Measurements from ENCODE around the gene MADCAM1.

The MADCAM1 gene

DNA sequence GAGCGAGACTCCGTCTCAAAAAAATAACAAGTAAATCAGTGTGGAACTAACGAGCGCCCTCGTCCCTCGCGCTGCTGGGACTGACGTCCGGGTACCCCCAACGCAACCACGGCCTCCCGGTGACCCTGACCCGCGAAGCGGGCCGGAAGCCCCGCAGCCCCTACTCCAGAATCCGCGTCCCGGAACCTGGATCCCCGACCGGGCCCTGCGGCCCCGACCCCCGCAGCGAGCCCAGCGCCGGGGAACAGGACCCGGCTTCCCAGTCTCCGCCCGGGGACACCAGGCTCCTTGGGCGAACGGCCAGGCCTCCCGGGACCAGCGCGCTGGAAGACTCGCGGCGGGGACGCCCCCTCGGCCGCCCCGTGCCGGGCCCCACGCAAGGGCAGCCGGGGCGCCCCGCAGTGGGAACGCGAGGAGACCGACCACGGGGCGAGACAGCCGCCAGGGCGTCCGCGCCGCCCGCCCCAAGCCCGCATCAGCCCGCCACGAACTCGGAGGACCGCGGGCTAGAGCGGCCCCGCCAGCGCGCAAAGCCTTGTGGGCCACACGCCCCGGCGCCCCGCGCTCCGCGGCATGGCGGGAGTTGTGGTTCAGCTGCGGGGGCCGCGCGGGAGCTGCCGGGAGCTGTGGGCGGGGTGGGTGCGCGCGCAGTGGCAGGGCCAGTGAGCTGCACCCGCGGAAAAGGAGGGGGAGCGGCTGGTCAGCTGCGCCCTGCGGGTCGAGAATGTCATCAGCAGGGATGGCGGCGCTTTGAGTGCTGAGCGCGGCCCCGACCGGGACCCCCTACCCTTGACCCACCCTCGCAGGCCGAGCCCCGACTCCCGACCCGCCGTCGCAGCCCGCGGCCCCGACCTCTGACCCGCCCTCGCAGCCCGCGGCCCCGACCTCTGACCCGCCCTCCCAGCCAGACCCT lies 7.5 kb upstream of the MADCAM1 start:
- peaks cover 3% of the 10 kb centered on the region for H3K9me3 ChIP-seq (ENCODE audit: low read length)
- peaks cover 18% of the 10 kb centered on the region for H3K4me1 ChIP-seq (ENCODE audit: insufficient read depth, low read length)
- H3K4me3 ChIP-seq (ENCODE audit: low read length) = peak overlapping the region; percentile 78
- H2AFZ ChIP-seq (ENCODE audit: low read depth, low read length) = peak overlapping the region; percentile 81
- no peaks in the 10 kb centered on the region for H3K36me3 ChIP-seq (ENCODE audit: insufficient read depth, low read length)
- no peaks in the 10 kb centered on the region for H3K27me3 ChIP-seq (ENCODE audit: insufficient read depth, low read length)

DNA sequence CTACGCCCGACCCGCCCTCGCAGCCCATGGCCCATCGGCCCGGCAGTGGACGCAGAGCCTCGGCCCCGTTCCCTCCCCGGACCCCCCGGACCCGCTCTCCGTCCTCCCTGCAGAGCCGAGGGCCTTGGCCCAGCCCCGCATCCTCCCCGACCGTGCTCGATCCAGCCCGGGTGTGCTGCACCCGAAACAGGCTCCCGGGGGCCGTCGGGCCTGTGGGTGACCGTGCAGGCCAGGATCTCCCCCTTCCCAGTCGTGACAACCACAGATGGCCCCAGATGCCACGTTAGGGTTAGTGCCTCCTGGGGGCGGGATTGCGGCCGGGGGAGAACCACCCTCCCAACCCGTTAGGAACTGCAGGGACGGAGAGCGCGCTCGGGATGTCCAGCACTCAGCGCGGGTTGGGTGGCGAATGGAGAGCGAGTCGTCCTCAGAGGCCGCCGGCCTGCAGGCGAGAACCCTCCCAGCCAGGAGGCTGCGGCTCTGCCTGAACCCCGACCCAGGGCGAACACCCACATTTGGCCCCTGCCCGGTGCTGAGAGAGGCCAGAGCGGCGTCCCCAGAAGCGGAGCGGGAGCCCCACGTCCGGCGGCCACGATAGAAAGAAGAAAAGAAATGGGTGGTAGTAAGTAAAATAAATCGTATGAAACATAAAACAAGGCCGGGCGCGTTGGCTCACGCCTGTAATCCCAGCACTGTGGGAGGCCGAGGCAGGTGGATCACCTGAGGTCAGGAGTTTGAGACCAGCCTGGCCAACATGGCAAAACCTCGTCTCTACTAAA lies 6.7 kb upstream of the MADCAM1 start:
- Histone ChIP-seq H3K27me3 (ENCODE audit: insufficient read depth, low read length) (no peaks in the 10 kb centered on the region), H3K4me3 (ENCODE audit: low read length) (peak overlapping the region; percentile 78), H3K36me3 (ENCODE audit: insufficient read depth, low read length) (no peaks in the 10 kb centered on the region), H3K4me1 (ENCODE audit: insufficient read depth, low read length) (peaks cover 18% of the 10 kb centered on the region), H2AFZ (ENCODE audit: low read depth, low read length) (peak overlapping the region; percentile 39), H3K9me3 (ENCODE audit: low read length) (peaks cover 3% of the 10 kb centered on the region)

DNA sequence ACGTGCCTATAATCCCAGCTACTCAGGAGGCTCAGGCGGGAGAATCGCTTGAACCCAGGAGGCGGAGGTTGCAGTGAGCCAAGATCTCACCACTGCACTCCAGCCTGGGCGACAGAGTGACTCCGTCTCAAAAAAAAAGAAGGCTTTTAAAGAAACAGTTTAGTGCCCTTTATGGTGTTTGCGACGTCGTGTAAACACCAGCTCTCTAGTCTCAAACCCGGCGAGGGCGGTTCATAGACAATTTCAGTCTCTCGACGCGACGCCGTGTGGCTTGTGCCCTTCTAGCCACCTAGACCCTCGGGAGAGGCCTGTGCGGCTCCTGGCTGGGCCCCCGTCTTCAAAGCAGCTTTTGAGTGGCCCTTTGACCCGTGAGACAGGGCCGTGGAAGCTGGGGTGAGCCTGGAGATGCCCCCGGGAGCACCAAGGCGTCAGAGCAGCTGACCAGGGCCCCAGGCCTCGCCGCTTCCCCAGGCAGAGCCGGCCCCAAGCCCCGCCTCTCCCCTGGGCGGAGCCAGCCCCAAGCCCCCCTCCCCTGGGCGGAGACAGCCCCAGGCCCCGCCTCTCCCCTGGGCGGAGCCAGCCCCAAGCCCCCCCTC lies 5.0 kb upstream of the MADCAM1 start:
- peaks cover 3% of the 10 kb centered on the region for H3K9me3 ChIP-seq (ENCODE audit: low read length)
- H3K27me3 ChIP-seq (ENCODE audit: insufficient read depth, low read length) = no peaks in the 10 kb centered on the region
- H2AFZ ChIP-seq (ENCODE audit: low read depth, low read length) = no peak overlapping the region
- peaks cover 5% of the 10 kb centered on the region for H3K4me1 ChIP-seq (ENCODE audit: insufficient read depth, low read length)
- H3K36me3 ChIP-seq (ENCODE audit: insufficient read depth, low read length) = no peaks in the 10 kb centered on the region
- no peak overlapping the region for H3K4me3 ChIP-seq (ENCODE audit: low read length)

DNA sequence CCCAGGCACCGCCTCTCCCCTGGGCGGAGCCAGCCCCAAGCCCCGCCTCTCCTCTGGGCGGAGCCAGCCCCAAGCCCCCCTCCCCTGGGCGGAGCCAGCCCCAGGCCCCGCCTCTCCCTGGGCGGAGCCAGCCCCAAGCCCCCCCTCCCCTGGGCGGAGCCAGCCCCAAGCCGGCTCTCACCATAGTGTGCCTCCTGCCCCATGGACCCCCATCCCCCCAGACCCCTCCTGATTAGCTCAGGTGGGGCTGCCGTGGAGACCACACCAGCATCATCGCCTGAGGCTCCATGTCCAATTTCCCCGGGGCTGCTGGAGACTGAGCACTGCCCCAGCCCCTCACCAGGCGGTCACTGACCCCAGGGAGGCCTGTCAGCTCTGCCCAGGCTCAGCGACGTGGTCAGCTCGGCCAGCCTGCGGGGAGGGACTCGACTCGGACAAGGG lies 4.2 kb upstream of the MADCAM1 start:
- Histone ChIP-seq H3K9me3 (ENCODE audit: low read length) (peaks cover 3% of the 10 kb centered on the region), H3K4me1 (ENCODE audit: insufficient read depth, low read length) (peaks cover 5% of the 10 kb centered on the region), H2AFZ (ENCODE audit: low read depth, low read length) (no peak overlapping the region), H3K36me3 (ENCODE audit: insufficient read depth, low read length) (no peaks in the 10 kb centered on the region), H3K4me3 (ENCODE audit: low read length) (no peak overlapping the region), H3K27me3 (ENCODE audit: insufficient read depth, low read length) (no peaks in the 10 kb centered on the region)

DNA sequence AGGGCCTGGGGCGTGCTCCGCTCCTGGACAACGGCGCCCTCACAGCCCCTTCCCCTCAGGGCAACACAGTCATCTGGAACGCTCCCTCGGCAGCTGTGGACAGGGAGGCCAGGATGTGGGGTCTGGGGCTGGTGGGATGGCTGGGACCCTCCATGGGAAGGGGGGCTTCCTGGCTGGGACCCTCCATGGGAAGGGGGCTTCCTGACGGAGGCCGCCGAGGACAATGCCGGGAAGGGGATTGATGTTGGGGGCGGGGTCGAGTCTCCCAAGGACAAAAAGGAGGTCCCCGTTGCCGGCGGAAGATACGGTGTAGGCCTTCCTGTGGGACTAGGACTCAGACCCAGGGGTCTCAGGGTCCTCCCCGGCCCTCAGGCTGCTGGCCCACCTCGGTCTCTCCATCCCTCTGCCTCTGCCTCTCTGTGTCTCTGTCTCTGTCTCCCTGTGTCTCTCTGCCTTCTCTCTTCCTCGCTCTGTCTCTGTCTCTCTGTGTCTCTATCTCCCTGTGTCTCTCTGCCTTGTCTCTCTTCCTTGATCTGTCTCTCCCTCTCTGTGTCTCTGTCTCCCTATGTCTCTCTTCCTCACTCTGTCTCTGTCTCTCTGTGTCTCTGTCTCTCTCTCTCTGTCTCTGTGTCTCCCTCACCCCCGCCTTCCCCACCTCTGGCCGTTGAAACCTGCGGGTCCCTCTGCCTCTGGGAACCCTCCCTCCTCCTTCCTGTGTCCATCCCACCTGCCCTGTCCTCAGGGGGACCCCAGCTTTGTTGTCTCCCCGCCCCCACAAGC lies 2.7 kb upstream of the MADCAM1 start:
- Histone ChIP-seq H2AFZ (ENCODE audit: low read depth, low read length) (no peak overlapping the region), H3K36me3 (ENCODE audit: insufficient read depth, low read length) (no peaks in the 10 kb centered on the region), H3K27me3 (ENCODE audit: insufficient read depth, low read length) (peaks cover 9% of the 10 kb centered on the region), H3K4me3 (ENCODE audit: low read length) (no peak overlapping the region), H3K4me1 (ENCODE audit: insufficient read depth, low read length) (peaks cover 5% of the 10 kb centered on the region), H3K9me3 (ENCODE audit: low read length) (peaks cover 3% of the 10 kb centered on the region)

DNA sequence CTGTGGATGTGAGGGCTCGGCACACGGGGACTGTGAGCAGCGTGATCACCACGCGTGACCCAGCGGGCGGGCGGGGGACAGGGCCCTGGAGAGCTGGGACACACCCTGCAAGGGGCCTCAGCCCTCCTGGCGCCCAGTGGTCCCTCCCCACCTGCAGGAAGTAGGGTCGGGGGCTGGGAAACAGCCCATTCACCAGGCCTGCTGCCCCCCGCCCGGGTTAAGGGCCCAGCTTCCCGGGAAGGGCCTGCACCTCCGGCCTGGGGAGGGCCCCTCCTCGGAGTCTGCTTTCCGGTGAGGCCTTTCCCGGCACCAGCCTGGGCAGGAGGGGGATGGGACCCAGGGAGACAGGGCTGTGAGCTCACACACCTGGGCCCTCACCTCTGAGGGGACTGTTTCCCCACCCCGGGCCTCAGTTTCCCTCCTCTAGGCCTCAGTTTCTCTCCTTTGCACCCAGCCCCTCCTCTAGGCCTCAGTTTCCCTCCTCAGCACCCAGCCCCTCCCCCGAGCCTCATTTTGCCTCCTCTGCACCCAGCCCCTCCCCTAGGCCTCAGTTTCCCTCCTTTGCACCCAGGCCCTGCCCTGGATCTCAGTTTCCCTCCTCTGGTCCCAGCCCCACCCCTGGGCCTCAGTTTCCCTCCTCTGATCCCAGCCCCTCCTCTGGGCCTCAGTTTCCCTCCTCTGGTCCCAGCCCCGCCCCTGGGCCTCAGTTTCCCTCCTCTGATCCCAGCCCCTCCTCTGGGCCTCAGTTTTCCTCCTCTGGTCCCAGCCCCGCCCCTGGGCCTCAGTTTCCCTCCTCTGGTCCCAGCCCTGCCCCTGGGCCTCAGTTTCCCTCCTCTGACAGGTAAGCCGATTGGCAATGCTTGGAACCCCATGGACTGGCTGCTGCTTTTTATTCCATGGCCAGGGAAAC lies 1.9 kb upstream of the MADCAM1 start:
- peaks cover 16% of the 10 kb centered on the region for H3K27me3 ChIP-seq (ENCODE audit: insufficient read depth, low read length)
- H3K4me3 ChIP-seq (ENCODE audit: low read length) = no peak overlapping the region
- H3K9me3 ChIP-seq (ENCODE audit: low read length) = peaks cover 3% of the 10 kb centered on the region
- H3K36me3 ChIP-seq (ENCODE audit: insufficient read depth, low read length) = no peaks in the 10 kb centered on the region
- no peak overlapping the region for H2AFZ ChIP-seq (ENCODE audit: low read depth, low read length)
- peaks cover 4% of the 10 kb centered on the region for H3K4me1 ChIP-seq (ENCODE audit: insufficient read depth, low read length)

DNA sequence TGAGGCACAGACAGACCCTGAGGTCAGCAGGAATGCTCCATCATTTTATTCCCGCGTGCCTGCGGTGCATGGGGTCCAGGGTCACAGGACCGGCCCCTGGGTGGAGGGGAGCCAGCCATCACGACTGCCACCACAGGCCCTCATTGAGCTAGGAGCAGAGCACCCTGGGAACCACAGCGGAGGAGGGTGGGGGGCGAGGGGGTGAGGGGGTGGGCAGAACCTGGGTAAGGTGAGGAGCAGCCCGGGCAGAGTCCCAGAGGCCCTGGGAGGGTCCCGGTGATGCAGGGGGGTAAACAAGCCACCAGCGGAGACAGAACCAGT lies 1.2 kb upstream of the MADCAM1 start:
- Histone ChIP-seq H3K9me3 (ENCODE audit: low read length) (peaks cover 3% of the 10 kb centered on the region), H3K4me1 (ENCODE audit: insufficient read depth, low read length) (no peaks in the 10 kb centered on the region), H3K4me3 (ENCODE audit: low read length) (no peak overlapping the region), H3K36me3 (ENCODE audit: insufficient read depth, low read length) (no peaks in the 10 kb centered on the region), H2AFZ (ENCODE audit: low read depth, low read length) (no peak overlapping the region), H3K27me3 (ENCODE audit: insufficient read depth, low read length) (peaks cover 19% of the 10 kb centered on the region)

DNA sequence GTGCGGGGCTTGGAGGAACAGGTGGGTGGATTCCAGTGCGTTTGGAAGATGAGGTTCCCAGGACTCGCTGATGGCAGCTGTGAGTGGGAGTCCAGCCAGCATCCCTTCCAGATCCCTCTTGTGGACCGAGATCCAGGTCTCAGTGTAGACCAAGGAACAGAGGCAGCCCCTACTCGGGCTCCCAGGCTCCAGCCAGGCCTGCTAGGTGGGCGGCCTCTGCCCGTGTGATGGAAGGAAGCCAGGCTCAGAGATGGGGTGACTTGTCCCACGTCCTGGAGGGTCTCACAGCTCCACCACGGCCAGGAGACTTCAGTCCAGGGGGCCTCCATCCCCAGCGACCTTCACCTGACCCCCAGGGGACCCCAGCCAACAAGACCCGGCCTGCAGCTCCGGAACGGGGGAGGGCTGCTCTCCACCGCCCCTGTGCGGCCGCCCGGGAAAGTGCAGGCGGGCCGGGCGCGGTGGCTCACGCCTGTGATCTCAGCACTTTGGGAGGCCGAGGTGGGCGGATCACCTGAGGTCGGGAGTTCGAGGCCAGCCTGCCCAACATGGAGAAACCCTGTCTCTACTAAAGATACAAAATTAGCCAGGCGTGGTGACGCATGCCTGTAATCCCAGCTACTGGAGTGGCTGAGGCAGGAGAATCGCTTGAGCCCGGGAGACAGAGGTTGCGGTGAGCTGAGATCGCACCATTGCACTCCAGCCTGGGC lies 729 bp upstream of the MADCAM1 start:
- Histone ChIP-seq H3K9me3 (ENCODE audit: low read length) (peaks cover 3% of the 10 kb centered on the region), H3K27me3 (ENCODE audit: insufficient read depth, low read length) (peaks cover 20% of the 10 kb centered on the region), H3K36me3 (ENCODE audit: insufficient read depth, low read length) (no peaks in the 10 kb centered on the region), H3K4me1 (ENCODE audit: insufficient read depth, low read length) (no peaks in the 10 kb centered on the region), H2AFZ (ENCODE audit: low read depth, low read length) (no peak overlapping the region), H3K4me3 (ENCODE audit: low read length) (no peak overlapping the region)

DNA sequence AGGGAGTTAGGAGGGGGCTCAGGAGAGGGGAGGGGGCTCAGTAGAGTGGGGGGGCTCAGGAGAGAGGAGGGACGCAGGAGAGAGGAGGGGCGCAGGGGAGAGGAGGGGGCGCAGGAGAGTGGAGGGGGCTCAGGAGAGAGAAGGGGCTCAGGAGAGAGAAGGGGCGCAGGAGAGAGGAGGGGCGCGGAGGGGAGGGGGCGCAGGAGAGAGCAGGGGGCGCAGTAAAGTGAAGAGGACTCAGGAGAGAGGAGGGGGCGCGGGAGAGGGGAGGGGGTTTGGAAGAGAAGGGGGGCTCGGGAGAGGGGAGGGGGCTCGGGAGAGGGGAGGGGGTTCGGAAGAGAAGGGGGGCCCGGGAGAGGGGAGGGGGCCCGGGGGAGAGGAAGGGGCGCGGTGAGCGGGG lies 700 bp downstream of the MADCAM1 start:
- Histone ChIP-seq H3K27me3 (ENCODE audit: insufficient read depth, low read length) (peaks cover 20% of the 10 kb centered on the region), H3K36me3 (ENCODE audit: insufficient read depth, low read length) (no peaks in the 10 kb centered on the region), H3K9me3 (ENCODE audit: low read length) (peaks cover 3% of the 10 kb centered on the region), H3K4me1 (ENCODE audit: insufficient read depth, low read length) (no peaks in the 10 kb centered on the region), H2AFZ (ENCODE audit: low read depth, low read length) (no peak overlapping the region), H3K4me3 (ENCODE audit: low read length) (no peak overlapping the region)

DNA sequence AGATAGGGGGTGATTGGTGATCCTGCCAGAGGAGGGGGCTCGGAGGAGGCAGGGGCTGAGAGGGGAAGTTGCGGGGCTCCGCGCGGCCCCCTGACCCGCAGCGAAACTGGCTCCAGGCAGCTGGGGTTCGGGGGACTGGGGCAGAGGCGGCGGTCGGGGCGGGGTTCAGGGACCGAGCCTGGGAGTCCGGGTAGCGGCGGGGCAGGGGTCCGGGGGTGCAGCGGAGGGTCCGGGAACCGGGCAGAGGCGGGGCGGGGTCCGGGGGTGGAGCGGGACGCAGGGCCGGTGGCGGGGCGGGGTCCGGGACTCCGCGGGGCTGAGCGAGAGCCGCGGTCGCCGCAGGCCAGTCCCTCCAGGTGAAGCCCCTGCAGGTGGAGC lies 1.2 kb downstream of the MADCAM1 start:
- Histone ChIP-seq H3K27me3 (ENCODE audit: insufficient read depth, low read length) (peaks cover 20% of the 10 kb centered on the region), H2AFZ (ENCODE audit: low read depth, low read length) (no peak overlapping the region), H3K4me3 (ENCODE audit: low read length) (no peak overlapping the region), H3K36me3 (ENCODE audit: insufficient read depth, low read length) (no peaks in the 10 kb centered on the region), H3K4me1 (ENCODE audit: insufficient read depth, low read length) (no peaks in the 10 kb centered on the region), H3K9me3 (ENCODE audit: low read length) (peaks cover 3% of the 10 kb centered on the region)

DNA sequence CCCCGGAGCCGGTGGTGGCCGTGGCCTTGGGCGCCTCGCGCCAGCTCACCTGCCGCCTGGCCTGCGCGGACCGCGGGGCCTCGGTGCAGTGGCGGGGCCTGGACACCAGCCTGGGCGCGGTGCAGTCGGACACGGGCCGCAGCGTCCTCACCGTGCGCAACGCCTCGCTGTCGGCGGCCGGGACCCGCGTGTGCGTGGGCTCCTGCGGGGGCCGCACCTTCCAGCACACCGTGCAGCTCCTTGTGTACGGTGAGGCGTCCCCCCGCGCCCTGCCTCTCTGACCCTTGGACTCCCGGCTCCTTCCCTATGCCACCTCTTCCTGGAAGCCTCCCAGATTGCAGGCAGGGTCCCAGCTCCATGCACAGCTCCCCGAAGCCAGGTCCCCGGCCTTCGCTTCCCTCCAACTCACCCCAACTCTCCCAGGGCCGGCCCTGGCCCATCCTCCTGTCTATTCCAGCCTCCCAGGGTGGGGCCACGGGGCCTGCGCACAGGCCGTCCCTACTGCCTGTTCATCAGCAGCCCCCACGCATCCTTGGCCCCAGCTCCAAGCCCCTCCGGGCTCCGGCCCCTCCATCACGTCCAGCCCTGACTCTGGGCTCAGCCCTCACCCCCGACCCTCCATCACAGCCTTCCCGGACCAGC lies 1.7 kb downstream of the MADCAM1 start:
- H3K4me1 ChIP-seq (ENCODE audit: insufficient read depth, low read length) = no peaks in the 10 kb centered on the region
- no peaks in the 10 kb centered on the region for H3K36me3 ChIP-seq (ENCODE audit: insufficient read depth, low read length)
- H2AFZ ChIP-seq (ENCODE audit: low read depth, low read length) = no peak overlapping the region
- H3K27me3 ChIP-seq (ENCODE audit: insufficient read depth, low read length) = peaks cover 20% of the 10 kb centered on the region
- H3K4me3 ChIP-seq (ENCODE audit: low read length) = no peak overlapping the region
- peaks cover 2% of the 10 kb centered on the region for H3K9me3 ChIP-seq (ENCODE audit: low read length)
